HG03135 (cell line): ENCODE data around the gene ANKRD22.
"Not testable (repeated sequence)": the region's sequence is repeated elsewhere in the genome, so short reads cannot be mapped to it uniquely, and the experiment has no call there.

ENCODE experiments used
- ATAC-seq: cut with Tn5 transposase; IDR thresholded peaks from one replicate; pipeline ENCODE4 v1.9.1; 2021; ENCODE audit warnings: mild to moderate bottlenecking, moderate library complexity; ENCODE audit not compliant: unreplicated experiment

Gene ANKRD22

GRCh38 chr10:88851706-88852105 is at the start of gene ANKRD22:
Gene ANKRD22, minus strand, starts transcription at chr10:88851844. Its CDS starts 237 bp downstream, at chr10:88851607.
- ATAC-seq, result no peak

DNA sequence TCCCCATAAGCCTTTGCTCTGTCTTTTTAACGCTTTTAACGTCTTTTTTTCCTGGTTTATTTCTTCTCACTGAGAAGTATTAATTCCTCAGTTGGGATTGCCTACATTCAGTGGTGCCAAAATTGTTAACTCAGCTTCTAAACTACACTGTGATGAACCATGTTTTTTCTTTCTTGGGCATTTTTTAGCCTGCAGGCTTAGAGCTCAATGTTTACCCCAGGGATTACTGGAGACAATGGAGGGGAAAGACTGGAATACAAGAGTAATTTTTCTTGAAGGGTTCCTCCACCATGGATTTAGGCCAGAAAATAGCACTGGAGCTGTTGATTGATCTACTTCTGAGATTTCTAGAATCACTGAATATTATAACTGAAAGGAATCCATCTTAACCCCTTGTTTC is 48.2 kb upstream of the ANKRD22 start:
- ATAC-seq, result no peak

DNA sequence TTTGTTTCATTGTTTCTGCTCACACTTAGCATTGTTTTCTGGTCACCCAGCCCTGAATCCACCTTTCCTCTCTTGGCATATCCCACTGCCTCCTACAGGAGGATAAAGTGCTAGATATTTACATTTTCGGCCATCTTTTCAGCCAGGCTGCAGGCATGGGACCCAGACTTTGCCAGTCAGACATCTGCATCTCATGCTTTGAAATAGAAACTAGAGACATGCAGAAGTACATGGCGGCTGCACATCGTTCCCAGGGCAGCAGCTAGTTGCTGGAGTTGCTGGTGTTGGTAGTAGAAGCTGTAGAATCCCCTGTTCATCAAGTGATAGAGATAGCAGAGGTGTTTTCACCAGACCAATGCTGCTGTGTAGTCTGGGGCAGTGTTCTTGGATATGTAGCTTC is 47.1 kb upstream of the ANKRD22 start:
- no peak for ATAC-seq

DNA sequence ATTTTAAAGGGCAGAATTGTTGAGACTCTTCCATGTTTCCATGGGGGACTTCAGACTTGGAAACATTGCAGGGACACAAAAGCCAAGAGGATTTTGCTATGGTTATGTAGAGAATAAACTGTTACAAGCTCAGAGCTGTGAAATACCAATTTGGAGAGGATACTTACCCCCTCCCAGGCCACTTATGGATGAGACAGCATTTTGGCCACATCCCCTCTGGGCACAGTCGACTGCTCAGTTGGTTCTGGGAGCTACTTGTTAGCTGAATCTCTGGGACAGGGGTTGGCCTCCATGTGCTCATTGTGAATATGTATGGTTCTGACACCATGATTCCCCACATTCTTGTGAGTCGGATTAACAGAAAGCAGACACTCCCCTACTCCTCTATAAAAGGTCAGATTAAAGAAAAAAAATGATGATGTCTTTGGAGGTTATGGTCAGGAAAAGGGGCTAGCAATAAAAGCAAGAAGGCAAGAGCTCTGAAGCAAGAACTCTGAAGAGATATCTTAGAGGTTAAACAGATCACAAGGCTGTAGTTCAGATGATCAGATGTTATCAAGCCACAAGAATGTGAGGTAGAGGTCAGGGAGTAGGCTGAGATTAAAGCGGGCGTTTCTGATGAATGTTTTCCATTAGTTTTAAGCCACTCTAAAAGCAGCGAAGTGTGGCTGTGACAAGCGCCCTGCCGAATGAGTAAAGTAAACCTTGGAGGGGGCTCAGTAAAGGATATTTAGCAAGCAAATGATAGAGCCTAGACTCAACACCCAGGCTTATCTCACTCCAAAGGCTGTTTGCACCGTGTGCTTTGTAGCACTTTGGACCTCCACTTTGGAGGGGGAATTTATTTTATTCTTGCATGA is 45.6 kb upstream of the ANKRD22 start:
- ATAC-seq, result no peak

DNA sequence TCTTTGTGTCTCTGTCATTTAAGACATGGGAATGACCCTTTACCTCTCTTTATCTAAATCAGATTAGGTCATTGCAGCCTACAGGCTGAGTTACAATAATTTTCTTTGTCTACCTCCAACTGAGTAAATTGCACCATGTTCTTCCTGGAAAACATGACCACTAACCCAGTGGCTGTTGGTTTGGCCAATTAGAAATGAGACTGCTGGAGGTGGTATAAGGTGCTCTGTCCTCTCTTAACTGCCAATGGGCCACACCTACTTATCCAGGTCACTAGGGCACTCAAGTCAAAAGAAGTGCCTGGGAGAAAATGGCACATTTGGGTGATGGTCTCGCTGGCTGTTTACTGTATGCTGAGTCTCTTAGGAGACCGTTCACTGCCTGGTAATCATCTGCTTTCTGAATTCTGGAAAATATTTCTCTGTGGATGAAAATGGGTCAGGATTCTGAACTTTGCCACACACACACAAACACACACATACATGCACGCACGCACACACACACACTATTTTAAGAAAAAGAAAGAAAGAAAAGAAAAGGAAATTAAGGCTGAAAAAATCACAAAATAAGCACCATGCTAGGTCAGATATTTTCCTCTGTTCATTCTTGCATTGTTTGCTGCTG is 44.8 kb upstream of the ANKRD22 start:
- ATAC-seq, result no peak

DNA sequence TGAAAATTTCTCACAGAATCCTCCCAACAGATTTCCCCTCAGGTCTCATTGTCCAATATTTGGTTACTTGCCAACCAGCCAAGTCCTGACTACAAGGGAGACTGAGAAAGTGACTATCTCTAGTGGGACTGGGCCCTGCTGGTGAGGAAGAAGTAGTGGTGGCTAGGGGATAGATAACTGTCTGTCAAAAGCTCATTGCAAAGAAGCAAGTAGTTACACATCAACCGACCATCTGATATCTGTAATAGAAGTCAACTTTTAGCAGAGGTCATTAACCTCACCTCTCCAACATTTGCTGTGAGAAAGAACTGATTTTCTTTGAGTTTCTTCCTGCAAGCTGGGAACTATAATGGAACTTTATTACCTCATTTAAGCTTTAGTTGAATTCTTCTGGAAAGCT is 43.6 kb upstream of the ANKRD22 start:
- no peak for ATAC-seq

DNA sequence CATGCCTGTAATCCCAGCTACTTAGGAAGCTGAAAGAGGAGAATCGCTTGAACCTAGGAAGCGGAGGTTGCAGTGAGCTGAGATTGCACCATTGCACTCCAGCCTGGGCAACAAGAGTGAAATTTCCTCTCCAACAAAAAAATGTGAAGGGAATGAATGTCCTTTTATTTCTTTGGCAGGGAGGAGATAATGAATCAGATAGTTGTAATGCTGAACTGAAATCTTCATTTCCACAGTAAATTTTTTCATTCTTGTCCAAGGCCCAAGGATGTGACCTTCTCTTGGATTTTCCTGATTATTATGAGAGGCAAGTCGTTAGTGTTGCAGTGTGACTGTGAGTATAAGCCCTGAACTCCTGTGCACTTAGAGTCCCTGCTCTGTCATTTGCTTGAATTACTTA is 42.0 kb upstream of the ANKRD22 start:
- no peak for ATAC-seq

GRCh38 chr10:88892222-88892967 is 40.8 kb upstream of the ANKRD22 start:
- ATAC-seq, result no peak

- ATAC-seq, result no peak
Observed at GRCh38 chr10:88890681-88891381, 39.2 kb upstream of the ANKRD22 start.

DNA sequence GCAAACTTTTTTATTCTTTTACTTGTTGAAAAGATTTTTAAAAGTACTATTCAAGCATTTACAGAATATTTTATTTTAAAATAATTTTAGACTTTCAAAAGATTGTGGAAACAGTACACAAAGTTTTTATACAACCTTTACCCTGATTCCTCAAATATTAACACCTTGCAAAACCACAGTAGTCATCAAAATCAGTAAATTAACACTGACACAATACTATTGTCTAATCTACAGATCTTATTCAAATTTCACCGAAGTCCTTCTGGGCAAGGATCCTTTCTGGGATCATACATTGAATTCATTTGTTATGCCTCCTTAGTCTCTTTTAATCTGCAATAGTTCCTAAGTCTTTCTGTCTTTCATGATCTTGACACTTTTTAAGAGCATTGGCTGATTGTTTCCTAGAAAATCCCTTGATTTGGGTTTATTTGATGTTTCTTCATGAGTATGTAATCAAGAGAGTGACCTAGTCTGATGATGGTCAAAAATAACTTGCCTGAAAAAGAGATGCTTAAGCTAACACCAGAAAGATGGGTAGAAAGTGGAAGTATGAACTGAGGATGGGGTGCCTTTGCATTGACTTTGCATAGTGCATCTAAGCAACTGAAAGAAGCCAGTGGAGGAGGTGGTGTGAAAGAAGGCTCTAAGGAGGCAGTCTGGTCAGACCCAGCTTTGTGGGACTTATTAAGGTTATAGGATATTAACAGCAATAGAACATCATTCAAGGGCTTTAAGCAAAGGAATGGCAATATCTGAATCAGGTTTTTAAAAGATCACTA is 38.1 kb upstream of the ANKRD22 start:
- peak; percentile 67 for ATAC-seq

DNA sequence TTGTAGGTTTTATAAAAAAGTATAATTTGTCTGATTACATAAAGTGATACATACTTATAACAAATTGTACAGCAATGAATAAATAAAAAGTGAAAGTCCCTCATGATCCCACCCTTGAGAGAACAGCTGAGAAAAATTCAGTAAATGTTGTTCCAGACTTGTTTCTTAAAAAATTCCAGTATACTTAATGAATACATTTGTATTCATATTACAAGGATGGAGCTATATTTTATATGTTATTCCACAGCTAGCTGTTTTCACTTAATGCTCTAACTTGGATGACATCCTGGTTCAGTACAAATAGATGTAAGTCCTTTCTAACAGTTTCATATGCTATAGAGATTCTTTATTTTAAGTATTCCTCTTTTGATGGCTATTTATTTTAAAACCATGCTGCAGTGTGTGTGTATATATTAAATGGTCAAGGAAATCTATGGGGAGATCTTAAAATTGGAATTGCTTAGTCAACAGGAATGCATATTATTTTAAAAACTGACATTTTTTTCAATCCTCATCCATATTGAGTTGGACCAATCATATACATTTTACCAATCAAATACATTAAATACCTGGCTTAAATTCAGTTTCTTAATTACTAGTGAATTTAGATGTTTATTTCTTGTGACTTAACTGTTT is 37.3 kb upstream of the ANKRD22 start:
- no peak for ATAC-seq

DNA sequence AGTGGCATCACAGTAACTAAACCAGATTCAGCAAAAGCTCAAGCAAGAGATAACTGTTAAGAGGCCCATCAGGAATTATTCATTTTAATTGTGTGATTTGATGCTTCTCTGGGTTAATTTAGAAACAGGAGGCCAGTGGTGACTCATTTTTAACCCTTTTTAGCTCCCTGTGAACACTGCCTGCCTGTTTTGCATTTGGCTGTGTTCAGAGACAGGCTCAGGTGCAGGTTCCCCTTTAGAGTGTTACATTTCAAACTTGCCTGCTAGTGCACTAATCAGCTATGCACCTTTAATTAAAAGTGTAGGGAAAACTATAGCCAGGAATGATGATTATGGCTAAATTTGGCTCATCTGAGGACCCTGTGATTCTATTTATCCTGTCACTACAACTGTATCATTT is 34.9 kb upstream of the ANKRD22 start:
- ATAC-seq, result peak; percentile 61

GRCh38 chr10:88883448-88883809 is 31.8 kb upstream of the ANKRD22 start:
- ATAC-seq, result no peak

DNA sequence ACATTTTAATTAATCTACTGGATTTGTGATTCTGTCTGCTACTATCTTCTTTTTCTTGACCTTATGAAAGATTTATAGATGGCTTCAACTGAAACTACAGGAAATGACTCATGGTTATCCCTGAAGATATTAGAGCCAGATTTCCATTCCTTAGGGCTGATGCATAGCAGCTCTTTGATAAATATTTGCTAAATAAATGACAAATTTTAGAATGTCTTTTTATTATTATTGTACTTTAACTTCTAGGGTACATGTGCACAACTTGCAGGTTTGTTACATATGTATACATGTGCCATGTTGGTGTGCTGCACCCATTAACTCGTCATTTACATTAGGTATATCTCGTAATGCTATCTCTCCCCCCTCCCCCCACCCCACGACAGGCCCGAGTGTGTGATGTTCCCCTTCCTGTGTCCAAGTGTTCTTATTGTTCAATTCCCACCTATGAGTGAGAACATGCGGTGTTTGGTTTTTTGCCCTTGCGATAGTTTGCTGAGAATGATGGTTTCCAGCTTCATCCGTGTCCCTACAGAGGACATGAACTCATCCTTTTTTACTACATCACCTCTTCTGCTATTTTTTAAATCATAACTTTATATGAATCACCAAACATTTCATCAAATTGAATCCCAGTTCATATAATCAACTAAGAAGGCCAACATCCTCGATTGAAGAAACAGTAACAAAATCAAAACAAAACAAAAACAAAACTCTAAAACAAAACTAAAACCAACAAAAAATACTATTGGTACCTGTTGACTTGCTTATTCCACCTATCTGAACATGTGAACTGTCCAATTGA is 31.2 kb upstream of the ANKRD22 start:
- not testable (repeated sequence) for ATAC-seq

DNA sequence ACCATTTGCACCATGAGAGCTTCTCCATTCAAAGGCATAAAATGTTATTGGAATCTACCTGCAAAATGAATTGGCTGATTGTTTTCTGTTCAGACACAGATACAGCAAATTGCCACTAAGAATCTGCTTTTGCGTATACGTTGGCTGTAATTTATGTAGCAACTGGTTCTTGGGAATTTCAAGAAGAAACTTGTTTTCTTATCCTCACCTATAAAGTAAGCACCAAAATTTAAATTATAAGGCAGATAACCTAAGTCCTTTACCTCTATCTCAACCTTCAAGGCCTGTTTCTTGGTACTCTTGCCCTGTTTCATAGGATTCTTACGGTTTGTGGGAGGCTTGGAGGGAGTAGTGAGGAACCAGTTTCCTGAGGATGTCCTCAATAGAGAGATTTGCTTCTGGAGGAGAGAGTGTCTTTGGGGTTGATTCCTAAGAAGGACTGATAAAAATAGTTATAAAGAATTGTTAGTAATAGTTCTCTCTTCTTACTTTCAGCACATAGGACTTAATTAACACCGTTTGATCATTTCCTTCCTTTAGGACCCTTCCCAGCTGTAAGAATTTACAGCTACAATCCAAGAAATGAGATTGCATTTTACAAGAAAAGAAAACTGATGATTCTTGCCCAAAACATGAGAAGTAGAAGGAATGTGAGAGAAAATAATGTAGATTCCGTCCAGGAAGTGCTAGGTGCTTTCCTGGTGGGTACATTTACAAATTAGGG is 30.4 kb upstream of the ANKRD22 start:
- no peak for ATAC-seq

DNA sequence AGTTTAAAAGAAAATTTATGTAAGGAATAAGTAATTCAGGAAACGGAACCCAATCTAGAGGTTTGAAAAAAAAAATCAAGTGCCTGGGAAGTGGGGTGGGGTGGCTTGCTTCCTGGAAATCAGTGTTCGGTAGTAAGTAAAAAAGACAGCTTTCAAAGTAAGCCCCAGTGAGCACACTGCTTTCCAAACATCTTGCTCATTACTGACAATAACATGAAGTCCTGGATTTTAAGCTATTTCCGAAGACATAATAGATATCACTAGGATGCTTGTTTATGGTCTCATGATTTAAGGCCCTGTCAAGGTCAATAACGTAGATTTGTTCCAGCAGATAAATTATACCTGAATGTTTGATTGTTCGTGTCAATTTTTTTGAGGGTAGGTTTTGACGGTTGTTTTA is 29.7 kb upstream of the ANKRD22 start:
- ATAC-seq, result no peak

GRCh38 chr10:88880282-88881076 is 28.8 kb upstream of the ANKRD22 start:
- peak; percentile 75 for ATAC-seq
